Inferior parietal cortex (tissue), 1 donor: ENCODE results near the gene AGPAT3.

Source experiments
- DNase-seq: peaks from one replicate; pipeline ENCODE4 v3.0.0-alpha.2; 2016; ENCODE audit errors: extremely low spot score

The AGPAT3 gene

GRCh38 chr21:44018813-44019567, 154.0 kb downstream of the AGPAT3 start:
- no peak for DNase-seq

DNA sequence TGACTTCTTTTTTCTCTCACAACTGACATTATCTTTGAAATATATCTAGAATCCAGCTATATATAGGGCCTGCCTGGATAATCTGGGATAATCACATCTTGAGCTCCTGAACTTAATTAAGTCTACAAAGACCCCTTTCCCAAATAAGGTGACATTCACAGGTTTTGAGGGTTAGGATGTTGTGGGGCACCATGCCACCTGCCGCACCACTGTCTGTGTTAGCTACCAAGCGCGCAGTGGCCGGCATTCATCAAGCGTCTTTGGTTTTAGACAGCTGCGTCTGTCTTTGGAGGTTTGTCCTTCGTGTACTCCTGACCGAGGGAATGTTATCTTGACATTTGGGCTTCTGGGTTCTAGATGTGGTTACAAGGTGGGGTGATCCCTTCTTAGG, 154.5 kb downstream of the AGPAT3 start:
- DNase-seq = no peak

GRCh38 chr21:44020551-44020950, 155.5 kb downstream of the AGPAT3 start:
- DNase-seq = no peak

- no peak for DNase-seq
These were observed 156.0 kb downstream of the AGPAT3 start for GRCh38 chr21:44021064-44021463.

- DNase-seq = no peak
These were observed 159.2 kb downstream of the AGPAT3 start for GRCh38 chr21:44024257-44024656.

GRCh38 chr21:44024887-44025353, 159.9 kb downstream of the AGPAT3 start:
- no peak for DNase-seq

DNA sequence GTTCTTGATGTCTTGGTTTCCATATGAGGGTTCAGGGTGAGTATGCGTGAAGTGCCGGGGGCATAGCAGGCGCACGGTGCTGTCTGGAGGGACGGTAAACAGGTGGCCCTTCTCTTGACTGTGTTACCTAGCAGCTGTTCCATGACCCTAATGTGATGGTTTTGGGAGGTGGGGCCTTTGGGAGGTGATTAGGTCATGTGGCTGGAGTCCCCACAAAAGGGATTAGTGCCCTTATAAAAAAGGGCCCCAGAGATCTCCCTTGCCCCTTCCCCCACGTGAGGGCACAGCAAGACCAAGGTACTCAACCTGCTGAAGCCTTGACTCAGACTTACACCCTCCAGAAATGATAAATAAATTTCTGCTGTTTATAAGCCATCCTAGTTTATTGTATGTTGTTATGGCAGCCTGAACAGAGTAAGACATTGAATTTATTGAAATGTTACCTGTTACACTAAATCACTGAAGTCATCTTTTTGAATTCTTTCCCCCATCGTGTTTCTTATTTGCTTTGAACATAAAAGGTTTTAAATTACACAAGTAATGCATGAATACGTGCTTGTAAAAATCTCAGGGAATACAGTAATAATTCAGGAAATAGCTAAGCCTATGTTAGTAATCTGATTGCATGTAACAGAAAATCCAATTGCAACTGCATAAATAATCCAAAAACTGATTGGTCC, 162.7 kb downstream of the AGPAT3 start:
- no peak for DNase-seq

DNA sequence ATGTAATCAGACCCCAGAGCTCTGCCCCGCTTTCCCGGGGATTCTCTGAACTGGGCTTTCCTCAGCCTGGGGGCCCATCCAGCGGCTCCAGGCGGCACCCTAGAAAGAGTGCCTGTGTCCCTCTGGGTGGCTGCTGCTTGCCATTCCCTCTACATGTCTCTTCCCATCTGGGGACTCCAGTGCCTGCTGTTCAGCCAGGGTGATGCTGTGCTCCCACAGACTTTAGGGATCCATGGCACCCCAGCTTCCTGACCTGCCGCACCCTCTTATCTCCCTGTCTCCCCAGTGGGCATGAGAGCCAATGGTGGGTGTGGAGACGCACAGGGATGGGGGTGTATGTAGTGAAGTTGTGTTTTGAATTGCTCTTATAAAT, 163.2 kb downstream of the AGPAT3 start:
- no peak for DNase-seq

DNA sequence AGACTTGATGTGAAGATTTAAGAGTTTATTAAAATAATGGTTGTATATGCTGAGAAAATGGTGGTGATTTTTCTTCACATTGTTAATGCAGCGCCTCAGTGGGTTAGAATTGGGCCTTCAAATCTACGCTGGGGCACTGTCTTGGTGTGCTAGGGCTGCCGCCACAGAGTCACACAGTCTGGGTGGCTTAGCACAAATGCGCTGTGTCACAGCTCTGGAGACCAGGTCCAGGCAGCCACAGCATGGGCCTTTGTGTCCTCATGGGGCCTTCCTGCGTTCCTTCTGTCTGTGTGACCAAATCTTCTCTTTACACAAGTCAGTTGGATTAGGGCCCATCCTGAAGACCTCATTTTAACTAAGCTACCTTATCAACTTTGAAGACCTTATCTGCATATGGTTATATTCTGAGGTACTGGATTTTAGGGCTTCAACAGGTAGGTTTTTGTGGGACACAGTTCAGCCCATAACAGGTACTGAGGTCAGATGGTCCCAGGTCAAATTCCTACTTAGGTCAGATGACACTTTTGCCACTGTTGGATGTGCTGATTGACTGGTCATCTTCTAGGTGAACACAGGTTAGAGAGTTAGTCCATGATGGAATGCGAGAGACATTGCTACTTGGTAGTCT, 164.6 kb downstream of the AGPAT3 start:
- DNase-seq = no peak

DNA sequence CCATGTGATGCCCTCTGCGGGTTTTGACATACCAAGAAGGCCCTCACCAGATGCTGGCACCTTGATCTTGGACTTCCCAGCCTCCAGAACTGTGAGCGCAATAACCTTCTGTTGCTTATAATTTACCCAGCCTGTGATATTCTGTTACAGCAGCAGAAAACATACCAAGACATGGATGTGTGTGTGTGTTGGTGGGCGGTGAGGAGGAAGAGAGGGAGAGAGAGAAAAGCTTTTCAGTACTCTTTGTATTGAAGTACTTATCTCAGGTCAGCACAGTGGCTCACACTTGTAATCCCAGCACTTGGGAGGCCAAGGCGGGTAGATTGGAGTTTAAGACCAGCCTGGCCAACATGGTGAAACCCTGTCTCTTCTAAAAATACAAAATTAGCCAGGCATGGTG, 170.2 kb downstream of the AGPAT3 start:
- DNase-seq = no peak
